ENCODE measurements around the gene LEKR1.

GRCh38 chr3:157029365-157029790 lies 203.2 kb downstream of the LEKR1 start:
- TF ChIP-seq POLR2A (IDR thresholded peaks at IDR 0.05) (no peak), CTCF (IDR thresholded peaks at IDR 0.05) (no peak)
